ENCODE measurements around the gene NPAS1.
"Not testable (repeated sequence)": the region's sequence is repeated elsewhere in the genome, so short reads cannot be mapped to it uniquely, and the experiment has no call there.

The NPAS1 gene

DNA sequence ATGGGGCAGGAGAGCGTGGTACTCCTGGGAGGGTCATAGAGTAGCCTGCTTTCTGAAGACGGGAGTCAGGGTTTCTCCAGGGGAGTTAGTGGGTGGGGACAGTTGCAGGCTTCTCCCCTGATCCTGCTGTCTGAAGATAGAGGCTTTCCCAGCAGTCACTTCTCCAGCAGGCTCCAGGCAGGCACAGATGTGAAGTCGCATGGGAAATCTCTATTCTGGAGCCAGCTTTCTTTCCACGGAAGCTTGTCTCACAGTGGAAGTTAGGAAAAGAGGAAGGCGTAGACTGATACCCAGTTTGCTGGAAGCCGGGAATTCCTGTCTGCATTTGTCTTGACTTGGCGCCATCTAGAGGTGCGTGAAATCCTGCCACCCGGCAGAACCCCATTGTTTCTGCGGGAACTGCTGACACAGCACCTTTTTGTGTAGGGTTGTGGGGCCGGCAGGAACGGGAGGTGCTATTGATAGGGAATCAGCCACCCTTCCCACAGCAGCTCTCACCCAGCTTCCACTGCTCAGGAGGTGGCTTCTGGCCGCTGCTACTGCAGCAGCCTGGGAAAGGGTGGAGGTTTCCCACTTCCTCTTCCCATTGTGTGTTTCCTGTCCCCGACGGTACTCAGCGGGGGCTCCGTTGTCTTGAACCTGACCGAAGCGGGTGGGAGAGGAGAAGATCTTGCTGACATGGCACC is 28.5 kb upstream of the NPAS1 start:
- peak; percentile 24 for DNase-seq (ENCODE audit: low read depth)

DNA sequence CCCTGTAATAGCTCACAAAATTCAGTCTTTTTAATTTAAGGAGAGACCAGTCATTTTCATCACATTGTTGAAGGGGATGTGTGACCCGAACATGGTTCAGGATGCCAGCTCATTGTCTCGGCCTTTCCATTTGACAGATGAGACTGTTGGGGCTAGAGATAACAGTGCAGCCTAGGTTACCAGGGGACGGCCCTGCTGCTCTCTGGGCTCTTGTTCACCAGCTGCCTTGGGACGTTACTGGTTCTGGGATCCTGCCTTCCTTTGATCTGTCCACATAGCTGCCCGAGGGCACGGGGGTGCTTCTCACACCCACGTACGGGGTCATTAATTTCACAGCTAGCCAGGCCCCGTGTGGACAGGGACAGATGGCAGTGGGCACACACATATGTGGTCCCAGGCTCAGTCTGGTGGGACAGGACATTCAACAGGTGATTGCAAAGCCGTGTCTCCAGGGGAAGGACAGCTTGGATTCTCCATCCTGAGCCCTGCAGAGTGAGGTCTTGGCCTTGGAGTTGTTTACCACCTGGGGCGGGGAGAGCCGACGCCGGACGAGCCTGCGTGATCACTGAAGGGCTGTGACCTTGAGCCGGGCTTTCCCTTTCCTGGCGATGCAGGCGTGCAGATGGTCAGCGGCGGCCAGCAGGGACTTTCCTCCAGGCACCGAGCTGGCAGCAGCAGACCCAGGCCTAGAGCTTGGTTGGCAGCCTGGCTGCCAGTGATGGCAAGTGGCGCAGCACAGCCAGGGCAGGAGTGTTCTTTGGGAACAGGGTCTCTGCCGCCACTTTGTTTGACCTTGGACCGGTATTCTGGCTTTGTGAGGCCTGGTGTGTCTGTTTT is 26.7 kb upstream of the NPAS1 start:
- no peak for DNase-seq (ENCODE audit: low read depth)

DNA sequence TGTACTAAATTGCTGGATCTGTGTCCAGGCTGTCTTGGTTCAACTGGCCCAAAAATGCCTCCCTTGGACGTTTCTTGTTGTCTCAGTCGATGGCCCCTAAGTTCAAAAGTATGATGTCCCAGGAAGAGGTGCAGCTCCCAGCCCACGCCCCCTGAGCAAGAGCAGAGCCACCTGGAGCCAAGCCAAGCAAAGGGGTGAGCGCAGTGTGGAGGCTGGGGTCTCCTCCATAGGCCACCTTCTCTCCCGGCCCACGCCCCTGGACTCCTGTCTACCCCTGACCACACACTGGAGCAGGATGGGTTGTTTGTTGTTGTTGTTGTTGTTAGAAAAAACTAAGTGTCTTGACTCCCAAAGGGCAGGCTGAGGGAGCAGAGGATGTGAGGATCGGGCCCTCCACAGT is 26.0 kb upstream of the NPAS1 start:
- no peak for DNase-seq (ENCODE audit: low read depth)

DNA sequence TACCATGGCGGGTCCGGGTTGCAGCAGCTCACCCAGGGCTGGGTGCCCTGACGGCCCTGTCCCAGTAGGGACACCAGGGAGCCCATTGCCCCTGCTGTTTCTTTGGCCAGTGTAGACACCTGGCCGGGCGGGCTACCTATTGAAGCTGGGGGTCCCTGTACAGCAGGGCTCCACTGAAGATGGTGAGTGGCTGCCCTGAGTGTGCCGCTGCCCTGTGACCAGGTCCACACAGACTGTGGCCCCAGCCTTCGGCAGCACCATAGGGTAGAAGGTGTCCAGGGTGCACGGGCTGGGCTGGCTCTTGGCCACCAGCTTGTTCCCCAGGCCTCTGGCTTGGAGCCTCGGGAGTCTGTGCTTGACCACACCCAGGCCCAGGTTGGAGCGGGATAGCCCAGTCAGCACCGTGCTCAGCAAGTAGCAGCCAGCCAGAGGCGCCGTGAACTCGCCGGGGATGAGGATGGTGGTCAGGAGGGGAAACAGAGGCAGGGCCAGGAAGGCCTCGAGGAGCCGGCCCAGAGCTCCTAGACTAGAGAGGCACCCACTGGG is 25.4 kb upstream of the NPAS1 start:
- DNase-seq (ENCODE audit: low read depth), result no peak

DNA sequence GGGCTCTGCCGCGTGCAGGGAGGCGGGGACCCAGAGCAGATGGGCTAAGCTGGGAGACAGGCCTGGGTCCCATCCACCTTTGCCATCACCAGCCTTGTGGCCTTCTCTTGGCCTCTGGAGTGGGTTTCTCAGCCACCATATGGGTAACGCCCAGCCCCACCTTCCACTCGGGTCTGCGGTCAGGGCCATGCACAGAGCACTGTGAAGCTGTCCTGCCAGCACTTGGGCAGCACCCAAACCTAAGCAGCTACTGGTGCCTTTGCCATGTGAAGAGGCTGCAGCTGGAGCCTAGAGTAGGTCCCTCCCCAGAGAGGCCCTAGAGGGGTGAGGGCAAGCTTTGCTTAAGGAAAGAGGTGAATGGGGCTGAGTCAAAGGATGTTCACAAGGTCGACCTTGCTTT is 24.1 kb upstream of the NPAS1 start:
- no peak for DNase-seq (ENCODE audit: low read depth)

DNA sequence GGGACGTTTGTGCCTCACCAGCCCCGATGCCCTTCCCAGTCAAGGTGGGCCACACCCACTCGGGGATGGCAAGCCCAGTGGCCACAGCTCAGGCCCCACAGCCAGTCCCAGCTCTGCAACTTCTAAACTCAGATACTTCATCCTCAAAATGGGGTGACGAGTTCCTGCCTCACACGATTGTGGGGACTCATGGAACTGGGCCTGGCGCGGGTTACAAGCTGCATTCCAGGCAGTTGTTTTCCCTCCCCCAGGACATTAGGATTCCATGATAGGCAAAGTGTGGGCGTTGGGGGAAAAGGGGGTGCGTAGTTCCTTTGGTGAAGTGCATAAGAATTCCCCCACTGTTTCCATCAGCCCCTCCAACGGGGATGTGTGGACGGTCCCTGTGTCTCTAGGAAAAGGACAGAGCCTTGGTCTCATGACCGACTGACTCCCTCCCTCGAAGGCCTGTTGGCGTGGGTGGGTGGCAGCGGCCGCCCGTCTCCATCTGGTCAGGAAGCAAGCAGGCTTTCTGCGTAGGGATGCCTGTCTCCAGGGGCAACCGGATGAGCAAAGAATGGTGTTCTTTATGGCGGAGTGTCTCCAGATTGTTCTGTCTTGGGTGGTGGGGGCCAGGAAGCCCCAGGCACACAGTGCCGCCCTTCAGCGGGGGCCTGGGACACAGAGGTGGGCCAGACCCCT is 21.1 kb upstream of the NPAS1 start:
- DNase-seq (ENCODE audit: low read depth), result no peak

DNA sequence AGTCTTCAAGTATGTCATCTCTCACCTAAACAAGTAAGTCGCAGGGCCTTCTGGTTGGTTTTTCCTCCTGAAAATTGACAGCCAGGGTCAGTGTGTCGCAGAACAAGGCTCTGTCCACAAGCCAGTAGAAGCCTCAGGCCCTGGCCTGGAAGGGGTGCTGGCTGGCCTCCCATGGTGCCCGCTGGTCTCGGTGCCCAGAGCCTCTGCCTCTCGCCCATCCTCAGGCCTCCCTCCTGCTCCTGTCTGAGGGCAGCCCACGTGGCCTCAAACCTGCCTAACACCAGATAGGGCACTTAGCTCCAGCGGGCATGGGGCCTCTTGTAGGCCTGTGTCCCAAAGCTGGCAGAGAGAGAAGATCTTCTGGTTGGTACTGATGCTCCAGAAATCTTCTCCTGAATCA is 20.3 kb upstream of the NPAS1 start:
- DNase-seq (ENCODE audit: low read depth), result no peak

DNA sequence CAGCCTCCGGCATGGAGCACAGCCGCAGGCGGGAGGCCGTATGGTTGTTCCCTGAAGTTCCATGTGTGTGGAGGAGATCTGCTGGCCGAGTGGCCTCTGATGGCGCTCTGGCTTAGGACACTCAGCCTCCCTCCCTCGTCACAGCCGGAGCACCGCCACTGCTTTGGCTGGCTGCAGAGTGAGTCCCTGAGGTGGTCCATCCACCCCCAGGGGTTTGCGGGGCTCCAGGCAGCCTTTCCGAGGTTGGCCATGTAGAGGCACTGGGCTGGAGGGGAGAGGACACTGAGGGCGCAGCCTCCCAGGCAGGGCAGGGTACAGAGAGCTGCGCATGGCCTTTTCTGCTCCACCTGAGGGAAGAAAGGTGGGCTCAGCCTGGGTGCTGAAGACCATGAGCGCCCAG is 19.8 kb upstream of the NPAS1 start:
- no peak for DNase-seq (ENCODE audit: low read depth)

DNA sequence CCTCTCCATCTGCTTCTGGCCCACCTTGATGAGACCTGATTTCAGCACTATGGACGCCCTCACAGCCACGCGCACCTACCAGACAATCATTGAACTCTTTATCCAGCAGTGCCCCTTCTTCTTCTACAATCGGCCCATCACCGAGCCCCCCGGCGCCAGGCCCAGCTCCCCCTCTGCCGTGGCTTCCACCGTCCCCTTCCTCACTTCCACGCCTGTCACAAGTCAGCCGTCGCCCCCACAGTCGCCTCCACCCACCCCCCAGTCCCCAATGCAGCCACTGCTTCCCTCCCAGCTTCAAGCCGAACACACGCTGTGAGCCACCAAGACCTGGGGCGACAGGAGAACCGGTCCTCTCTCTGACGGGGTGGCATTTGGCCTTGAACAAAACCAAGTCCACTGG is 19.3 kb upstream of the NPAS1 start:
- no peak for DNase-seq (ENCODE audit: low read depth)

DNA sequence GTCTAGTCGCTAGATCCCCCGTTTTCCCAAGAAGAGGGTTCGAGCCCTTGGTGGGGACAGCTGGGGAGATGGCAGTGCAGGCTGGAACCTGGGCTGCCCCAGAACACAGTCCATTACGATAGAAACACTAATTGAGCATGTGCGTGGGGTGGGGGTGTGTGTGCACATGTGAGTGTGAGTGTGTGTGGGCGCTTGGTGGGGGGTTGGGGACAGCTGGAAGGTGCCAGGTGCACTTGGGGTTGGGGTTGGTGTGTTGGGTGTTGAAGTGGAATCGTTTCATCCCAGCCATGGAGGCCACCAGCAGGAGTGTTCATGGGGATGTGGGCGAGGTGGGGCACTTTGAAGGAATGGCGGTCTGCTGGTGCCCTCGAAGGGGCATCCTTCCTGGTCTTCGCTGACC is 18.1 kb upstream of the NPAS1 start:
- DNase-seq (ENCODE audit: low read depth), result no peak

DNA sequence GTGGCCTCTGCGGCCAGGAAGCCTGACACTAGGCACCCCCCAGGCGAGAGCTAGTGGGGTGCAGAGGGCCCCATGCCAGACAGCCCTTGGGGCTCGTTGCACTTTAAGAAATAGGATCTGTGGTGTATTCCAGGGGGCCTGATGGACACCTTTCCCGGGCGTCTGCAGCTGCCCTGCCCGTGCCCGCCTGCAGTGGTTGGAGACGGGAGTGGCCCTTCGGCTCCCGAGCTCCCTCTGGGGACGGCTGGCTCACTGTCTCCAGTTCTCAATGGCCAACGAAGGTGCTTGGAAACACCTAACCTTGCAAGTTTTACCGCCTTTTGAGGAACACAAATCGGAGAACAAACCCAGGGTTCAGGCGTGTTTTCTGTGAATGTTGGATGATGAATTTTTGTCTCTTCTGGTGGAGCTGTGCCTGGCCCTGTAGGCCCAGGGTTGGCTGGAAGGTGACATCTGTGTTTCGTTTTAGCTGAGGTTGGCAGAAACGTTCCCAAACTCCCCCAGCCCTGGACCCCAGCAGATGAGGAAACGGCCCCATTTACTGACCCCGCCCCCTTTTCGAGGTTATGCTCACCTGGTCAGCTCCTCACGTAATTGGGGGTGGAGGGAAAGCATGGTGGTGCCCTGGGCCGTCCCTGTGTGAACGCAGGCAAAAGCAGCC is 17.4 kb upstream of the NPAS1 start:
- DNase-seq (ENCODE audit: low read depth), result no peak

DNA sequence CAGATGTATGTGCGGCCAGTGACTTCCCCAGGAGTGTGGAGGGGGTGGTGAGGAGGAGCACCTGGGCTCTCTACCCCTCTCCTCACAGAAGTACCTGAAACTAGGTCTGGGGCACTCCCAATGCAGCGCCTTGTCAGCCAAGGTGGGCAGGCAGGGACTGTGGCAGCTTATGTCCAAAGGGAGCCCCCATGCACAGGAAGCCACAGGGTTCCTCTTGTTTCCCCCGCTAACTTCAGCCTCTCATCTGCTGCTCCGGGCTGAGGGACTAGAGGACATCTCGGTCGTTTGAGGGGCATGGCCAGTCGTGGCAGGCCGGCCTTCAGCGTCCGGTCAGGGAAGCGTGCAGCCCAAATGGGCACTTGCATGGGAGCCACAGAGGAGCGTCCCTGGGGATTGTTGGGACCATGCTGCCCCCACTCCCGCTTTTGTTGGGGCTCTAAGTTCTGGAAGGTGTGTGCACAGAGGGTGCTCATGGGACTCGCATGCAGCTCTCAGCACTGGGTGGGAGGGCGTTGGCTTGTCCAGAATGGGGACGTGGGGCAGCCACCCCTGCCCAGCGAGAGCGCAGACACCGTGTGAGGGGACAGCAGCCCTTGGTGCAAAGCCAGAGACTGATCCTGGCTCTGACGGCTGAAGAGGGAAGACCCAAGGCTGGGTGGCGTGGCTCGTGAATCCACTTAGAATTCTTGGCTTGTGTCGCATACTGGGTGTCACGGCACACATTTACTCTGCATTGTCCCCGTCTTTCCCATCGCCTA is 16.6 kb upstream of the NPAS1 start:
- DNase-seq (ENCODE audit: low read depth), result no peak

DNA sequence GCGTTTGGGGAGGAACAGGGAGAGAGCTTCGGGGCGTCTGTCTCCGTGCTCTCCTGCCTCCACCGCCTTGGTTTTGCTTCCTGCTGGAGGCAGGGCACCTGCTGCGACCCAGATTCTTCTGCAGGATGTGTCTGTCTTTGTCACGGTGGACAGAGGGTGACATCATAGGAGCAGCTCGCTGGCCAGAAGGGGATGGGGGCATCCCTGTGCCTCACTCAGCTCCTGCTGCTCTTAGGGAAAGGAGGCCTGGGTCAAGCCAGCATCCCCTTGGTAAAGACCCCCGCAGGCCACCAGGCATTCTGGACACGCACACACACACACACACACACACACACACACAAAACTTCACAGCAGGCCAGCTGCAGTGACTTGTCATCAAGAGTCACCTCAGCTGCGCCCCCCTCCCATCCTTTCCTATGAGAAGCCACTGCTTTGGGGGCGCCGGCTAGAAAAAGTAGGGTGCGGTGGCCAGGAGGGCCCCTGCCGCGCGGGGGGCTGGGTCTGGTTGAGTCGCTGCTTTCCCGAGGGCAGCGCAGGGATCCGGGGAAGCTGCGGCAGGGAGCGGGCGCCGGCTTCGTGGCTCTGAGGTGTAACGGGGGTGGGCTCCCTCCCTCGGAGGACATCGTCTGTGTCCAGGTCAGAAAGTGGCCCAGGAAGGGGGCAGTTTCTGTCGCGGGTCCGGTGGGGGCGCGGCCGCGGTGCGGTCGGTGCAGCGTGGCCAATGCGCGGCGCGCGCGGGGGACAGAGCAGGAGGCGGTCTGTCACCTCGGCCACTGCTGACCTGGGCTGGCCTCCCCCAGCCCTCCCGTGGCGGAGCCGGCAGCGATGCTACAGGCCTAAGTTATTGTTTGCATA is 15.8 kb upstream of the NPAS1 start:
- no peak for DNase-seq (ENCODE audit: low read depth)

DNA sequence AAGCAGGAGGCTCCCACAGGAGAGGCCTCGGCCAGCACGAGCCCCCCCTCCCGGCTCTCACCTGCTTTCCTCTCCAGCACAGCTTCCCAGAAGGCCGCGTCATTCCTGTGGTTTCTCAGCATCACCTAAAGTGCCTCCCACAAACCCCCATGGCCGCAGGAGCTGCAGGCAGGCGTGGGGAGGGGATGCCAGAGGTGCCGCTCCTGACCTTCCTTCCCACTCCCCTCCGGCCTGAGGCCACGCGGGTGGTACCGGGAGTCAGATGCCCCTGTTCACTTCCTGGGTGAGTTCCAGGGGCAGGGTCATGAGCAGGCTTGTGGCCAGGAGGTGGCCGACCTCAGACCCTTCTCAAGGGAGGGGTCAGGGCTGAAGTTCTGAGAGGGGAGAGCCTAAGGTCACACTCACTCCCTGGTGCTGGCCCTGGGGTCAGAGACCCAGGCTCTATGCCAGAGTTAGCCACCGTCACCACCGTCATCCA is 14.4 kb upstream of the NPAS1 start:
- DNase-seq (ENCODE audit: low read depth), result no peak

DNA sequence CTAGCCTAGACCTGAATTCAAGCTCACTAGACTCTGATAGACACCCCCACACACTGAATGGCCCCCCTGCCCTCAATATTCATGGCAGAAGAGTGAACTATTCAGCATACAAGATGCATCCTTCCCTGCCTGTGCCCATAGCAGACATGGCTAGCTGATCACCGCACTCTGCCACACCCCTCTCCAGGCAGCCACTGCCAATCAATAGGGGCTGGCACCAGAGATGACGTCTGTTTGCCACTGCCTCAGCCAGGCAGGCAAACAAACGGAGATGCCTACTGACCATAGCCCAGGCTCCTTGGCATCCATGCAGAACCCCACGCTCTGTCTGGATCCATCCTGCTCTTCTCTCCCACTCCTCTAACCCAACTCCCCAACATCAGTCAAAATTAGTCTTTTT is 13.8 kb upstream of the NPAS1 start:
- DNase-seq (ENCODE audit: low read depth), result no peak

DNA sequence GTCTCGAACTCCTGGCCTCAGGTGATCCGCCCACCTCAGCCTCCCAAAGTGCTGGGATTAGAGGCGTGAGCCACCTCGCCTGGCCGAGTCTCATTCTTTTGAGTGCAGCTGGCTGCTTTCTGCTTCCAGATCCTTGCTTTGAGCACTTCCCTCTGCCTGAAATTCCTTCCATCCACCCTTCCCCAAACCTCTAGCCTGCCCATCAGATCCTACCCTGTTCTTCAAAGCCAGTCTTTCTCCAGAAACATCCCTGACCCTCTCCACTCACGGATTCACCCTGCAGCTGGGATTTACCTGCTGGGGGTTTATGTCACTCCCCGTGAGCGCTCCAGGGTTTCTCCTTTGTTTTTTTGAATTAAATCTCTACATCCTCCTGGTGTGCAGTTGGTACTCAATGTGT is 13.1 kb upstream of the NPAS1 start:
- DNase-seq (ENCODE audit: low read depth), result no peak

DNA sequence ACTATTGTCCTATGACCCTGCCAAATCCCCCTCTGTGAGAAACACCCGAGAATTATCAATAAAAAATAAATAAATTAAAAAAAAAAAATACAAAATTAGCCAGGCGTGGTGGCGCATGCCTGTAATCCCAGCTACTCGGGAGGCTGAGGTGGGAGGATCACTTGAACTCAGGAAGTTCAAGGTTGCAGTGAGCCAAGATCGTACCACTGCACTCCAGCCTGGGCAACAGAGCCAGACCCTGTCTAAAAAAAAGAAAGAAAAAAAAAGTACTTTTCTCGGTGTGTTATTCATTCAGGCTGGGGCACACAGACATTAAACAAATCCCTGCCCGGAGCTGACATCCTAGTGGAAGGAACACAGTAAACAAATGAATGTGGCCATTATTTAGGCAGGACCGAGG is 9.1 kb upstream of the NPAS1 start:
- DNase-seq (ENCODE audit: low read depth), result not testable (repeated sequence)

DNA sequence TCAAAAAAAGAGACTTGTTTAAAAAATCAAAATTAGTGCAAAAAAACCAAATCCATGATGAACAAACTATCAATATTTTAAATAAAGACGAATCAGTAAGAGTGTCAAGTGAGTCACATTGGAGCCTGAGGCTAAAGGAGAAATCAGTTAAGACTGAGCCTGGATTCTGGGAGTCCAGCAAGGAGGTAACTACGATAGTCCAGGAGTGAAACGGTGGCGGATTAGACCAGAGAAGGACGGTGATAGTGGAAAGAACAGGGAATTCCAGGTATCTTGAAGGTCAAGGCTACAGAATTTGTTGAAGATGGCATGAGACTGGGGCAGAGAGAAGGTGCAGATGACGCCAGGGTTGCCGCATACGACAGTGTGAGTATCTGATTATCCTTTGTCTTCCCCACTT is 7.0 kb upstream of the NPAS1 start:
- no peak for DNase-seq (ENCODE audit: low read depth)

DNA sequence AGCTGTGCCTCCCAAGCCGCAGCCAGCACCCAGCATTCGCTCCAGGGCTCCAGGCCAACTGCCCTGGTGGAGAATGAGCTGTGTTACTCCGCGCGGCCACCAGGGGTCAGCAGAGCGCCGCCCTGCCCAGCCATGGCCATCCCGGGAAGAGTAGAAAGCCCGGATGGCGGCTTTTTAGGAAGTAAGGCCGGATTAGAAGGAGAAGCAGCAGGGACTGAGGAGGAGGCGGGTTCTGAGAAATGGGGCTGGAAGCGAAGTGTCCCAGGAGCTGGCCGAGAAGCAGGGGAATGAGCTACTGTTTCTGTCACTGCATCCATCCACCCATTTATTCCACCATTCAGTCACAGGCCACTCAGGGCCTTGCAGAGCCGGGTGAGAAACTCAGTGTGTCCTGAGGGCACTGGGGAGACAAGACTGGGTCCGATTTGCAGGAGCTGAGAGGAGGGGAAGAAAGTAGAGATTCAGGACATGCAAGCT is 6.6 kb upstream of the NPAS1 start:
- peak; percentile 34 for DNase-seq (ENCODE audit: low read depth)

DNA sequence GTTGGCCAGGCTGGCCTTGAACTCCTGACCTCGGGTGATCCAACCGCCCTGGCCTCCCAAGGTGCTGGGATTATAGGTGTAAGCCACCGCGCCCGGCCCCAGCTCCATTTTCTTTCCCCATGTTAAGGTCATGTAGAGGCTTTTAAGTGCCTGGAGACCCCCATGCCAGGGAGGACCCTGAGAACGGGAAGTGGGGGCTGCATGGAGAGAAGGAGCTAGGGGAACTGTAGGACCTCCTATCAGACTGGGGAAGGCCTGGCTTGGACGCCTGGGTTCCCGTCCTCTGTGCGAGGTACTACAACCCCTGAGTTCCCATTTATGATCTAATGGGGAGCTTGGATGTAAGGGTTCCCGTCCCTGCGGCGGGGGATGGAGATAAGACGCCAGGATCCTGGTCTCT is 714 bp upstream of the NPAS1 start:
- no peak for DNase-seq (ENCODE audit: low read depth)

Measured in stimulated activated CD8-positive, alpha-beta memory T cell treated with anti-CD3 and anti-CD28 coated beads, Interleukin-12 subunit alpha, Interleukin-12 subunit beta, amount 100 ng/mL, for 4 hours (primary cell).